ENCODE results near the gene DNAJC5G.

Gene DNAJC5G

GRCh38 chr2:27241761-27242613, 33.2 kb upstream of the DNAJC5G start:
- H2AFZ ChIP-seq (ENCODE audit: low read length, unreplicated experiment) = no peak overlapping the region
- H3K4me1 ChIP-seq (ENCODE audit: control insufficient read depth, insufficient read depth, low read length, unreplicated experiment) = no peaks in the 10 kb centered on the region
- no peaks in the 10 kb centered on the region for H3K27me3 ChIP-seq (ENCODE audit: insufficient read depth, low read length)
- peaks cover 21% of the 10 kb centered on the region; the same call in 1 of the 2 replicates for H3K36me3 ChIP-seq (ENCODE audit: insufficient read depth, low read length)
- no peak overlapping the region for H3K27ac ChIP-seq (ENCODE audit: low read depth, low read length)
- H3K79me2 ChIP-seq (ENCODE audit: control insufficient read depth, insufficient read depth, low read length, unreplicated experiment) = no peaks in the 10 kb centered on the region
- H3K4me3 ChIP-seq (ENCODE audit: low read depth, low read length) = no peak overlapping the region

DNA sequence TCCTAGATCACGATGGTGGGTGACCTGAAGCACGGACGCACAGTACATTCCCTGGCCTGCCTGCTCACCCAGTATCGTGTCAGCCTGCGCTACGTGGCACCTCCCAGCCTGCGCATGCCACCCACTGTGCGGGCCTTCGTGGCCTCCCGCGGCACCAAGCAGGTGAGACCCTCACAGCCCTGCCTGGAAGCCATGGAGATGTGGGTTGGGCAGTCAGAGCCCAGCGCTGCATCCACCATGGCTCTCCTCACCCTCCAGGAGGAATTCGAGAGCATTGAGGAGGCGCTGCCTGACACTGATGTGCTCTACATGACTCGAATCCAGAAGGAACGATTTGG, 32.6 kb upstream of the DNAJC5G start:
- H2AFZ ChIP-seq (ENCODE audit: low read length, unreplicated experiment) = no peak overlapping the region
- no peaks in the 10 kb centered on the region for H3K79me2 ChIP-seq (ENCODE audit: control insufficient read depth, insufficient read depth, low read length, unreplicated experiment)
- no peak overlapping the region for H3K27ac ChIP-seq (ENCODE audit: low read depth, low read length)
- no peak overlapping the region for H3K4me3 ChIP-seq (ENCODE audit: low read depth, low read length)
- H3K4me1 ChIP-seq (ENCODE audit: control insufficient read depth, insufficient read depth, low read length, unreplicated experiment) = no peaks in the 10 kb centered on the region
- H3K36me3 ChIP-seq (ENCODE audit: insufficient read depth, low read length) = peaks cover 18% of the 10 kb centered on the region; the same call in 1 of the 2 replicates
- H3K27me3 ChIP-seq (ENCODE audit: insufficient read depth, low read length) = no peaks in the 10 kb centered on the region

- H3K36me3 ChIP-seq (ENCODE audit: insufficient read depth, low read length) = peaks cover 18% of the 10 kb centered on the region; the same call in 1 of the 2 replicates
- H3K27ac ChIP-seq (ENCODE audit: low read depth, low read length) = no peak overlapping the region
Measured at GRCh38 chr2:27243391-27244130, 31.7 kb upstream of the DNAJC5G start.

DNA sequence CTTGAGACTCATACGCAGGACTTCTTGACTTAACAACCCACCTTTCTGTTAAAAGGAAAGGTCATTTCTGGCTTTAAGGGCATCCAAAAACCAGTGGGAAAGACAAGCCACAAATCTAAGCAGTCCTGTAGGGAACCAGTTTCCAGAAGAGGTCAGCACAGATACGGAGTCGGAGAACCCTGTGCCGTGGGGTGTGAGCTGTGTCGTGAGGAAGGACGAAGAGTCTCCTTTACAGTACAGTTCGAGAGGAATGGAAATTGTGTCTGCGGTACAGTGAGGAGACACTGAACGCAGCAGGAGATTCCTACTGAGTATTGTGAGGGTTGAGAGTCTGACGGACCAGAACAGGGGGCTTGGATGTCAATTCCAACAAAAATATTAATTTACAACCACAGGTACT, 30.1 kb upstream of the DNAJC5G start:
- no peak overlapping the region for H2AFZ ChIP-seq (ENCODE audit: low read length, unreplicated experiment)
- peaks cover 11% of the 10 kb centered on the region for H3K4me1 ChIP-seq (ENCODE audit: control insufficient read depth, insufficient read depth, low read length, unreplicated experiment)
- no peak overlapping the region for H3K4me3 ChIP-seq (ENCODE audit: low read depth, low read length)
- H3K27ac ChIP-seq (ENCODE audit: low read depth, low read length) = no peak overlapping the region
- H3K27me3 ChIP-seq (ENCODE audit: insufficient read depth, low read length) = no peaks in the 10 kb centered on the region
- H3K36me3 ChIP-seq (ENCODE audit: insufficient read depth, low read length) = peaks cover 18% of the 10 kb centered on the region; the same call in 1 of the 2 replicates
- H3K79me2 ChIP-seq (ENCODE audit: control insufficient read depth, insufficient read depth, low read length, unreplicated experiment) = no peaks in the 10 kb centered on the region

More at GRCh38 chr2:27243391-27244130, 31.7 kb upstream of the DNAJC5G start:
- Histone ChIP-seq H3K4me3 (ENCODE audit: low read depth, low read length) (no peak overlapping the region), H3K4me1 (ENCODE audit: control insufficient read depth, insufficient read depth, low read length, unreplicated experiment) (no peaks in the 10 kb centered on the region), H3K27me3 (ENCODE audit: insufficient read depth, low read length) (no peaks in the 10 kb centered on the region), H3K79me2 (ENCODE audit: control insufficient read depth, insufficient read depth, low read length, unreplicated experiment) (no peaks in the 10 kb centered on the region), H2AFZ (ENCODE audit: low read length, unreplicated experiment) (no peak overlapping the region)

DNA sequence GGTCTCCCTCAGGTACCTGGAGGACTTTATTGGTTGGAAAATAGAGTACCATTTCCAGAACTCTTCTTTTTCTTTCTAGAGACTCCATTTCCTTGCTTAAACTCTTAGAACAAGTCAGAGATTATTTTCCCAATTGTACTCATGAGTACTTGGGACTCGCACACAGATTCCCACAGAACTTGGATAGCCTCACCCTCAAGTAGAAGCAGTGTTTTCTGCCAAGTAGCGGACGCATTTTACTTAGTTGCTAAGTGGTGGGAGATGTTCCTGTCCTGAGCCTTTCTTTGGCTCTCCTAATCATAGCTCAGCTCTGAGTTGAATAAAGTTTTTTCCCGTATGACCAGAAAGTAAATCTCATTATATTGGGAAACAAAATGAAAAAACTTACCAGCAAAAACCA, 29.6 kb upstream of the DNAJC5G start:
- Histone ChIP-seq H3K27ac (ENCODE audit: low read depth, low read length) (no peak overlapping the region), H3K36me3 (ENCODE audit: insufficient read depth, low read length) (peaks cover 14% of the 10 kb centered on the region; the same call in 1 of the 2 replicates), H3K27me3 (ENCODE audit: insufficient read depth, low read length) (no peaks in the 10 kb centered on the region), H3K4me3 (ENCODE audit: low read depth, low read length) (no peak overlapping the region), H3K79me2 (ENCODE audit: control insufficient read depth, insufficient read depth, low read length, unreplicated experiment) (no peaks in the 10 kb centered on the region), H3K4me1 (ENCODE audit: control insufficient read depth, insufficient read depth, low read length, unreplicated experiment) (peaks cover 11% of the 10 kb centered on the region), H2AFZ (ENCODE audit: low read length, unreplicated experiment) (no peak overlapping the region)

DNA sequence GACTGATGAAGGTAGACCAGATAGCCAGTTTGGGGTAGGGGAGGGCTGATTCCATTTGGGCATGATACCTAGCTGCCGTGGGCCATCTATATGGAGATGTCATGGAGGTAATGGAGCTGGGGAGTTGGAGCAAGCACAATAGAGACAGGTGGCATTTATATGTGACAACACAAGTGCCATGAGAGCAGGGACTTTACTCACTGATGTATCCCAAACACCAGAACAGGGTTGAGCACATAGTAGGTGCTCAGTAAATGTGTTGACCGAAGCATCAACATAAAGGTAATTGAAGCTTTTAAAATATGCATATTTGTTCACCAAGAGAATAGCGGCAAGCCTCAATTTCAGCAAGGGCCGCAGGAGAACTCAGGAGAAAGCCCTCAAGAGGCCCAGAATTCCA, 27.3 kb upstream of the DNAJC5G start:
- Histone ChIP-seq H3K36me3 (ENCODE audit: insufficient read depth, low read length) (peaks cover 2% of the 10 kb centered on the region; the same call in 1 of the 2 replicates), H3K27me3 (ENCODE audit: insufficient read depth, low read length) (no peaks in the 10 kb centered on the region), H3K4me3 (ENCODE audit: low read depth, low read length) (no peak overlapping the region), H3K79me2 (ENCODE audit: control insufficient read depth, insufficient read depth, low read length, unreplicated experiment) (no peaks in the 10 kb centered on the region), H3K4me1 (ENCODE audit: control insufficient read depth, insufficient read depth, low read length, unreplicated experiment) (peaks cover 11% of the 10 kb centered on the region), H3K27ac (ENCODE audit: low read depth, low read length) (no peak overlapping the region), H2AFZ (ENCODE audit: low read length, unreplicated experiment) (no peak overlapping the region)

DNA sequence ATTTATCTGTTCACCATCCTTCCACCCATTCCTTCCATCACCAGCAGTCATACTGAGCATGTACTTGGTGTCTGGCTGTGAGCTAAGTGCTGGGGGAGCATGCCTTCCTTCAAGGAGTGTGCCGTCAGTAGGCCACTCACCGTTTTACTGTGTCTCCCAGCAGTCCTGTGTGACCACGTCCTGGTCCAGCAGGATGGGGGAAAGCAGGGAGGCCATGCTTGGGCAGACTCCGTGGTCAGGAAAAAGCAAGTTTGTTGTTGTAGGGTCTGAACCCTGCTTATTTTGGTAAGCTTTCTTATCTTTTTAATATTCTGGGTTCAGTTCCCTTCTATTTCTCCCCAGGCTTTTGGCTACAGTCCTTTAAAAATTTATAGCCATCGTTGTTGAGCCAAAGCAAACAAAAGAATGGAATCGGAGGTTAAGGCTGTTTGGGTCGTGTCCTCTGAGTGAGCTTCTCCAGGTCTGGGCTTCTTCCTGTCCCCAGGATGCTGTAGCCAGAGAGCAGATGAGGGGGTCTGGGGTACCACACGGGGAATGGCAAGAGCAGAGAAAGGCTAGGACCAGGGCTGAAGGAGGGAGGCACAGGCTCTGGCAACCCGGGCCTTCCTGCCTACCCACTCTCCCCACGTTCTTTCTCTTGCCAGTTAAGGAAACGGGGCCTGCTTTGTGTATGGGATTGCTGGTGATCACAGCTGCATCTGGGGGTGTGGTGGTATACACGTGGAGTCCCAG, 25.9 kb upstream of the DNAJC5G start:
- no peaks in the 10 kb centered on the region for H3K36me3 ChIP-seq (ENCODE audit: insufficient read depth, low read length)
- H3K27ac ChIP-seq (ENCODE audit: low read depth, low read length) = no peak overlapping the region
- H3K79me2 ChIP-seq (ENCODE audit: control insufficient read depth, insufficient read depth, low read length, unreplicated experiment) = no peaks in the 10 kb centered on the region
- peaks cover 14% of the 10 kb centered on the region for H3K4me1 ChIP-seq (ENCODE audit: control insufficient read depth, insufficient read depth, low read length, unreplicated experiment)
- H2AFZ ChIP-seq (ENCODE audit: low read length, unreplicated experiment) = peak overlapping the region; percentile 50
- no peak overlapping the region for H3K4me3 ChIP-seq (ENCODE audit: low read depth, low read length)
- H3K27me3 ChIP-seq (ENCODE audit: insufficient read depth, low read length) = no peaks in the 10 kb centered on the region

DNA sequence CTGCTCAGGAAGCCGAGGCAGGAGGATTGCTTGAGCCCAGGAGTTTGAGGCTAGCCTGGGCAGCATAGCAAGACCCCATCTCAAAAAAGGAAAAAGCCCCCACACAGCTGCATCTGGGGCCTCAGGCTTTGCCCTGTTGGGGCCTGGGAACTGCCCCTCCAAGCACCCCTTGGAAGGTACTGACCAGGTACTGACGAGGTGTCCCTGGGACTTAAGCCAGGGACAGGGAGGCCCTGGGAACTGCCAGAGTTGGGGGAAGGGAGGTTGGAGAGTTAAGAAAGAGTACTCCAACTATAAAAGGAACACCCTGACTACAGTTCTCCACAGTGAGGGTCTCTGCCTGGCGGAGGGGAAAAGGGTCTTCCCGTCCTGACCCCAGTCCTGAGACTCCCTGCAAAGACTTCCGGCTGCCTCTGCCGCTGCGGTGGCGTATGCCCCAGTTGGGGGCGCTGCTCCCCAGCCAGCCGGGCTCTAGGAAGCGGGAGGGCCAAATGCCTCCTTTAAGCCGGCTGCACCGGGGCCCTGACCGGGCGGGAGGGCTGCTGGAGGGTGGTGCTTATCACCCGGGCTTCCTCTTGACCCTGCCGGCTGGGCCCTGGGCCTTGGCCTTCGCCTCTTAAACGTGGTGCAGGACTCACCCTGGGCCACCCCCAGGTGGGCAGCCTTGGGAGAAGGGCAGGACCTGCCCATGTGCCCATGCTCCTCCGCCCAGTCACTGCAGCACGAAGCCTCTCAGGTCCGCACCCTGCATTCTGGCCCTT, 25.2 kb upstream of the DNAJC5G start:
- no peak overlapping the region for H2AFZ ChIP-seq (ENCODE audit: low read length, unreplicated experiment)
- no peaks in the 10 kb centered on the region for H3K27me3 ChIP-seq (ENCODE audit: insufficient read depth, low read length)
- peaks cover 21% of the 10 kb centered on the region for H3K4me1 ChIP-seq (ENCODE audit: control insufficient read depth, insufficient read depth, low read length, unreplicated experiment)
- no peak overlapping the region for H3K4me3 ChIP-seq (ENCODE audit: low read depth, low read length)
- H3K79me2 ChIP-seq (ENCODE audit: control insufficient read depth, insufficient read depth, low read length, unreplicated experiment) = no peaks in the 10 kb centered on the region
- no peaks in the 10 kb centered on the region for H3K36me3 ChIP-seq (ENCODE audit: insufficient read depth, low read length)
- H3K27ac ChIP-seq (ENCODE audit: low read depth, low read length) = no peak overlapping the region

DNA sequence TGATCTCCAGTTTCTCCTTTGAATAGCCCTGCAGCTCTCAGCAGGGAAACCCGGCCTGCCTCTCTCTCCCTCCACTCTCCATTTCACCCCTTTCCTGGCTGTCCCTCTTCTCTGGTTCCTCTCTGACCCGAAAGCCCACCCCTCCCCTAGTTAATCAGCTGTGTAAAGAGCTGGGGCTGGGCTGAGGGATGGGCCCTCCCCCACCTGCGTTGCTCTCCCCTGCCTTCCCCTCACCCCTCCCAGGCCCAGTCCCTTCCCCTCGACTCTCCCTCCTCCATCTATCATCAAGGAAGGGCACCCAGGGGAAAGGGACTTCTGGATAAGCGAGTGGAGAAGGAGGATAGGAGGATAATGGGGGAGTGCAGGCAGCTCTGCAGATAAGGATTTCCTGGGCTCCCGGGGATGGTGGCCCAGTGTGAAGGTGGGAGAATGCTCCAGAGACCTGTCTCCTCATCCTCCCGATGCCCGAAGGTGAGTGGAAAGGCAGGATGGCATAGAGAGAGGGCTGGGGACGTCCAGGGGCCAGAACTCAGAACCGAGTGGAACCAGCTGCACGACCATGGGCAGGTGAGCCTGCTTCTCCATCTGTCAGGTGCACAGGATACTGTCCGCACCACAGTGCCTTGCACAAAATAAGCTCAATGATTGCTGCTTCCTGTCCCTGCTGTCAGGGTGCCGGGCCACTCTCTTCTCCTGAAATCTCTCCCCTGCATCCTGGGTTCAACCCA, 24.4 kb upstream of the DNAJC5G start:
- no peak overlapping the region for H3K27ac ChIP-seq (ENCODE audit: low read depth, low read length)
- H2AFZ ChIP-seq (ENCODE audit: low read length, unreplicated experiment) = no peak overlapping the region
- peaks cover 29% of the 10 kb centered on the region for H3K4me1 ChIP-seq (ENCODE audit: control insufficient read depth, insufficient read depth, low read length, unreplicated experiment)

More for the DNA sequence above, 24.4 kb upstream of the DNAJC5G start:
- H3K27me3 ChIP-seq (ENCODE audit: insufficient read depth, low read length) = no peaks in the 10 kb centered on the region
- H3K4me3 ChIP-seq (ENCODE audit: low read depth, low read length) = no peak overlapping the region
- H3K79me2 ChIP-seq (ENCODE audit: control insufficient read depth, insufficient read depth, low read length, unreplicated experiment) = no peaks in the 10 kb centered on the region
- no peaks in the 10 kb centered on the region for H3K36me3 ChIP-seq (ENCODE audit: insufficient read depth, low read length)

All from ACC112 (cell line).